Retinal pigment epithelial cell (primary cell): ENCODE results near the gene BNIP3.

Source experiments
- DNase-seq: peaks from one replicate; pipeline ENCODE4 v3.0.0-alpha.2; 2010; ENCODE audit warnings: low read depth
- H3K4me3 ChIP-seq: 2 replicates; pipeline ENCODE4 v1.5.1; 2011; ENCODE audit warnings: mild to moderate bottlenecking, low read length, control low read depth, moderate library complexity
- TF ChIP-seq, protein P1 (sequence below): conservative IDR thresholded peaks from 2 replicates; pipeline ENCODE4 v1.5.1; 2011; ENCODE audit warnings: low read depth, low read length, control low read depth, inconsistent platforms

The BNIP3 gene

DNA sequence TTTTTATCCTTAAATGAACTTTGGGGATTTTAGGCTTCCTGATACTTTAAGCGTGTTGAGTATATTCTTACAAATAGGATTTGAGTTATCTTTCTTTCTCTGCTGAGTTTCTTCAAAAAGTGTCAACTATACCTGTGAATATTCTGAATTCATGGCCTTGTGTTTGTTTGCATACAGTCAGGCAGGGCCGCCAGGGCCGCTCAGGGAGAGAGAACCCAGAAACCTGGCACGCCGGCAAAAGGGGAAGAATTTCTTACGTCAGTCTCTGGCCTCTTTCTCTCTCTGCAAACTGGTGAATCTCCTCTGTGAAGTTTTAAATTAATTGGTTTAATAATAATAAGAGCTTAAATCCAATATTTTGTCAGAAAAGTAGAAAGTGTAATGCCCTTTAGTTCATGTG, 29.3 kb upstream of the BNIP3 start:
- DNase-seq, result no peak
- H3K4me3 ChIP-seq, result no peak overlapping the region
- TF ChIP-seq, protein P1, sequence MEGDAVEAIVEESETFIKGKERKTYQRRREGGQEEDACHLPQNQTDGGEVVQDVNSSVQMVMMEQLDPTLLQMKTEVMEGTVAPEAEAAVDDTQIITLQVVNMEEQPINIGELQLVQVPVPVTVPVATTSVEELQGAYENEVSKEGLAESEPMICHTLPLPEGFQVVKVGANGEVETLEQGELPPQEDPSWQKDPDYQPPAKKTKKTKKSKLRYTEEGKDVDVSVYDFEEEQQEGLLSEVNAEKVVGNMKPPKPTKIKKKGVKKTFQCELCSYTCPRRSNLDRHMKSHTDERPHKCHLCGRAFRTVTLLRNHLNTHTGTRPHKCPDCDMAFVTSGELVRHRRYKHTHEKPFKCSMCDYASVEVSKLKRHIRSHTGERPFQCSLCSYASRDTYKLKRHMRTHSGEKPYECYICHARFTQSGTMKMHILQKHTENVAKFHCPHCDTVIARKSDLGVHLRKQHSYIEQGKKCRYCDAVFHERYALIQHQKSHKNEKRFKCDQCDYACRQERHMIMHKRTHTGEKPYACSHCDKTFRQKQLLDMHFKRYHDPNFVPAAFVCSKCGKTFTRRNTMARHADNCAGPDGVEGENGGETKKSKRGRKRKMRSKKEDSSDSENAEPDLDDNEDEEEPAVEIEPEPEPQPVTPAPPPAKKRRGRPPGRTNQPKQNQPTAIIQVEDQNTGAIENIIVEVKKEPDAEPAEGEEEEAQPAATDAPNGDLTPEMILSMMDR, result no peak

DNA sequence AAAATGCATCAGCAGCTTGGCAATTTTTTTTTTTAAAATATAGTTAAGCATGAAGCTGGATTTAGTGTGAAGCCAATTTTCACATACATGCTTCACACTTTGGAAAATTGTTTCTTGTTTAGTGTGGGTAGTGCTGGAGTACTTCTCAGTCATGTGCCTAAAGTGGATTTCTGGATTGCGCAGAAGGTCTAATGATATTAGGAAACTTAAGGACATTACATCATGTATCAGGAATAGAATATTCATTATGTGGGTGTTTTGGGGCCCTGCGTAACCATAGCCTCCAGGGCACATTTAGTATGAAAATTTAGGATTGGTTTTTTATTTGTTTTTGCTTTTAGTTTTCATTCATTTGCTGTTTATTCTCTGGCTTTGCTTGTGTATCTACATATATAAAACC, 28.8 kb upstream of the BNIP3 start:
- TF ChIP-seq, protein P1, result no peak
- DNase-seq, result no peak
- no peak overlapping the region for H3K4me3 ChIP-seq

DNA sequence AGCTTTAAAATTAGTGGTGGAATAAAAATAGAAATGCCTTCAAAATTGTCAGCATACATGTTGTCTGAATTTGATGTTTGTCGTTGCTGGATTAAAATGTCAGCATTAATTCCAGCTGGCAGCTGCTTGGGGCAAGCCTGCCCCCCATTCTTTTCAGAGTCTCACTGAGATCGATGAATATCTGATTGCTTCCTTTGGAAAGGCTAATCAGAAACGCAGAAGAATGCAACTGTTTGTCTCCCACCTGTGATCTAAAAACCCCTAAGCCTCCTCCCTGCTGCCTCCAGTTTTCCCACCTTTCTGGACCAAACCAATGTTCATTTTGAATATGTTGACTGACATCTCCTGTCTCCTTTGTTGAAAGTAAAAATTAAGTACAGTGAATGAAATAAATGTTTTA, 27.9 kb upstream of the BNIP3 start:
- TF ChIP-seq, protein P1, result no peak
- no peak overlapping the region for H3K4me3 ChIP-seq
- DNase-seq, result no peak

DNA sequence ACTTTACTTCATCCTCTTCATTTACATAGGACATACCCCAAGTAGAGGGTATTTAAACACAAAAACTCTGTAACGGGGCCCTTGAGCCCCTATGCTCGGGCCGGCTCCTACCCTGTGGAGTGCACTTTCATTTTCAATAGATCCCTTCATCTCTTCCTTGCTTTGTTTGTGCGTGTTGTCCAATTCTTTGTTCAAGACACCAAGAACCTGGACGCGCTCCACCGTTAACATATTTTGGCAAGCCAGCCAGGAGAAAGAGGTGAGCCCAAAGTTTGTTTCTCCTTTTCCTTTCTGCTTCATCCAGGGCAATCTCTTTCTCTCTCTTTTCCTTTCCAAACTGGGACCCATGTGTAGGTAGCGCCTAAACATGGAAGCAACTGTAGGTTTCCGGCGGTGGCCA, 26.0 kb upstream of the BNIP3 start:
- no peak for DNase-seq
- TF ChIP-seq, protein P1, result no peak
- no peak overlapping the region for H3K4me3 ChIP-seq

DNA sequence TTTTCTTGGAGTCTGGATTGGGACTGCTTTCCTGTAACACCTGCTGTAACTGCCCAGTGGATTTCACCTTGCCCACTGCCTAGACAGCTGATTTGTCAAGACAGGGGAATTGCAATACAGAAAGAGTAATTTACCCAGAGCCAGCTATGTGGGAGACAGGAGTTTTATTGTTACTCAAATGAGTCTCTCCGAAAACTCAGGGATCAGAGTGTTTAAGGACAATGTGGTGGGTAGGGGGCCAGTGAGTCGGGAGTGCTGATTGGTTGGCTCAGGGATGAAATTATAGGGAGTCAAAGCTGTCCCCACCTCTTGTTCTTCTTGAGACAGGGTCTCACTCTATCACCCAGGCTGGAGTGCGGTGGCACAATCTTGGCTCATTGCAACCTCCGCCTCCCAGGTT, 25.2 kb upstream of the BNIP3 start:
- no peak for DNase-seq
- TF ChIP-seq, protein P1, result no peak

DNA sequence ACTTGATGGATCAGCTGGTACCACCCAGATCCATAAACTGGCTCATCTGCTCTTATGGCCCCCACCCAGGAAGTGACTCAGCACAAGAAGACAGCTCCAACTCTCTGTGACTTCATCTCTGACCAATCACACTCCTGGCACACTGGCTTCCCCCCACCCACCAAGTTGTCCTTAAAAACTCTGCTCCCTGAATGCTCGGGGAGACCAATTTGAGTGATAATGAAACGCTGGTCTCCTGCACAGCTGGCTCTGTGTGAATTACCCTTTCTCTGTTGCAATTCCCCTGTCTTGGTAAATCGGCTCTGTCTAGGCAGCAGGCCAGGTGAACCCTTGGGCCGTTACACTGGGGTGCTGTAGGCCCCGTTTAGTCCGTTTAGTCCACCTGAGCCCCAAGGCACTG, 23.4 kb upstream of the BNIP3 start:
- TF ChIP-seq, protein P1, result no peak

More for the DNA sequence above, 25.2 kb upstream of the BNIP3 start:
- no peak overlapping the region for H3K4me3 ChIP-seq

DNA sequence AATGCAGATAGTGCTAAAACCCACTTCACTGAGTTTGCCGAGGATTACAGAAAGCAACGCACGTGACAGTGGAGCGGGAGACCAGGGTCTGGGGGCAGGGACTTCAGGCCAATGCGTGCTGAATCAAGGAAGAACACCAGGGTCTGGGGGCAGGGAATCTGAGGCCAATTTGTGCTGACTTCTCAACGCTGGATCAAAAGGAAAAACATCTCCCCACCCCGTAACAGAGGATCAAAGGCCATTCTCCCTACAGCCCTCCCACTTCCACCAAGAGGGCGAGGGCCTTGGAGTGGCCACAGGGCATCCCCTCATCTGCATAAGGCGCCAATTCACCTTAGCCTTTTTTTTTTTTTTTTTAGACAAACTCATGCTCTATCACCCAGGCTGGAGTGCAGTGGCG, 22.3 kb upstream of the BNIP3 start:
- no peak for DNase-seq
- TF ChIP-seq, protein P1, result no peak
- no peak overlapping the region for H3K4me3 ChIP-seq

More for the DNA sequence above, 23.4 kb upstream of the BNIP3 start:
- no peak overlapping the region for H3K4me3 ChIP-seq
- DNase-seq, result no peak
